Osteocyte (in vitro differentiated cells): Measurements from ENCODE around the gene SPON1. TPM values are rescaled to one million over a fixed set of nuclear protein-coding genes. Genes with fewer than 3 reads are reported as not detected.

Experiments used
- DNase-seq: peaks from one replicate; pipeline ENCODE4 v3.0.0; 2021; ENCODE audit warnings: mixed read lengths; ENCODE audit not compliant: unreplicated experiment; ENCODE audit errors: extremely low spot score
- H3K27ac Mint-ChIP-seq: one replicate; pipeline ENCODE4 v1.8.0; 2021; ENCODE audit warnings: mild to moderate bottlenecking, mixed read lengths; ENCODE audit not compliant: unreplicated experiment
- H3K27me3 Mint-ChIP-seq: one replicate; pipeline ENCODE4 v1.8.0; 2021; ENCODE audit warnings: mixed read lengths; ENCODE audit not compliant: unreplicated experiment
- H3K36me3 Mint-ChIP-seq: one replicate; pipeline ENCODE4 v1.8.0; 2021; ENCODE audit warnings: mixed read lengths; ENCODE audit not compliant: unreplicated experiment
- H3K4me1 Mint-ChIP-seq: one replicate; pipeline ENCODE4 v1.8.0; 2021; ENCODE audit warnings: mixed read lengths; ENCODE audit not compliant: unreplicated experiment
- H3K4me3 Mint-ChIP-seq: one replicate; pipeline ENCODE4 v1.8.0; 2021; ENCODE audit warnings: mild to moderate bottlenecking, moderate library complexity, mixed read lengths; ENCODE audit not compliant: unreplicated experiment
- H3K9me3 Mint-ChIP-seq: one replicate; pipeline ENCODE4 v1.8.0; 2021; ENCODE audit warnings: mixed read lengths; ENCODE audit not compliant: unreplicated experiment
- CTCF ChIP-seq: fragments of 200-600 bp; sonication (generic); IDR thresholded peaks from 2 replicates; pipeline ENCODE4 v1.5.0; 2021; ENCODE audit warnings: antibody characterized with exemption, mild to moderate bottlenecking, moderate library complexity
- total RNA-seq: library from RNA; stranded (reverse); gene quantifications from 2 replicates; pipeline ENCODE4 v1.2.1, GENCODE V29; 2021

The SPON1 gene
- total RNA-seq, 1 donor from 2014 or later: 0.05 TPM

DNA sequence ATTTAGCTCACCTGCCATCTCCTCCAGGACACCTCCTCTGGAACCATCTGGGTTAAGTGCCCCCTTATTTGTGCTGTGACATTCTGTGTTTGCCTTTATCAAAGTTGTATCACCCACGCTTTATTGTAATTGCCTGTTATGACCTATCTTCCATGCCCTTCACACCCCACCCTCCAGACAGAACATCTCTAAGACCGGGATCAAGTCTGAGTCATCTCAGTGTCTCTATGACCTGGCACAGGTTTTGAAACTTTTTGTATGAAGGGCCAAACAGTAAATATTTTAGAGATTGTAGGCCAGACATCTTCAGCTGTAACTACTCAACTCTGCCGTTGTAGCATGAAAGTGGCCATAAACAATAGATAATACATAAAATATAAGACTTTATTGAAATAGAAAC lies 161.8 kb downstream of the SPON1 start:
- Mint-ChIP-seq H3K27me3 (peaks cover 2% of the 10 kb centered on the region), H3K36me3 (no peaks in the 10 kb centered on the region), H3K4me1 (no peaks in the 10 kb centered on the region), H3K9me3 (no peaks in the 10 kb centered on the region), H3K4me3 (no peak overlapping the region), H3K27ac (no peak overlapping the region)
- no peak for TF ChIP-seq CTCF
- no peak for DNase-seq

DNA sequence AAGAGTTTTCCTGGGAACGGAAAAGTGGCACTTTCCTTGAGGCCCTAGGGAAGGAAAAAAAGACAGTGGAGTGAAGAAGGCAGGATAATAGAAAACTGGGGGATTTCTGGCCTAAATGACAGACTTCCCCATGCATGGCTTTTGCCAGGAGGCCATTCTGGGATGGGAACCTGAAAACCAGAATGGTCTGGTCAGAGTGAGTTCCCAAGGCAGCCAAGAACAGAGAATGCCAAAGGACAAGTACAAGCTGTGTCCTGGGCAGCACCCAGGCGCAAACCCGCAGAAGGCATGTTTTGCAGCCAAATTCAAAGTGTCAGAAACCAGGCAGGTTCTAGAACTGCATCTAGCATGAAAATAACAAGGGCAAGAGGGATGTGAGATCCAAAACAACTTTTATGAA lies 162.4 kb downstream of the SPON1 start:
- no peak for TF ChIP-seq CTCF
- no peaks in the 10 kb centered on the region for H3K4me1 Mint-ChIP-seq
- peaks cover 2% of the 10 kb centered on the region for H3K27me3 Mint-ChIP-seq
- no peak overlapping the region for H3K4me3 Mint-ChIP-seq
- DNase-seq: no peak
- H3K27ac Mint-ChIP-seq: no peak overlapping the region
- H3K9me3 Mint-ChIP-seq: no peaks in the 10 kb centered on the region
- H3K36me3 Mint-ChIP-seq: no peaks in the 10 kb centered on the region

GRCh38 chr11:14125529-14125928 lies 163.0 kb downstream of the SPON1 start:
- DNase-seq: no peak
- Mint-ChIP-seq H3K4me3 (no peak overlapping the region), H3K27ac (no peak overlapping the region), H3K27me3 (peaks cover 4% of the 10 kb centered on the region), H3K9me3 (no peaks in the 10 kb centered on the region), H3K36me3 (no peaks in the 10 kb centered on the region), H3K4me1 (no peaks in the 10 kb centered on the region)
- TF ChIP-seq CTCF: no peak

DNA sequence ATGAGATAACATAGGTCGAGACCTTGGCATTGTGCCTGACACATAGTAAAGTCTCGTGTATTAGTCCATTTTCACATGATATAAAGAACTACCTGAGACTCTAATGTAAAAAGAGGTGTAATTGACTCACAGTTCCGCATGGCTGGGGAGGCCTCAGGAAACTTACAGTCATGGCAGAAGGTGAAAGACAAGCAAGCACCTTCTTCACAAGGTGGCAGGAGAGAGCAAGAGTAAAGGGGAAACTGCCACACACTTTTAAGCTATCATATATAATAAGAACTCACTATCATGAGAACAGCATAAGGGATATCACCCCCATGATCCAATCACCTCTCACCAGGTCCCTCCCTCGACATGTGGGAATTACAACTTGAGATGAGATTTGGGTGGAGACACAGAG lies 165.2 kb downstream of the SPON1 start:
- no peak for TF ChIP-seq CTCF
- no peak overlapping the region for H3K4me3 Mint-ChIP-seq
- H3K27me3 Mint-ChIP-seq: peaks cover 4% of the 10 kb centered on the region
- H3K4me1 Mint-ChIP-seq: no peaks in the 10 kb centered on the region
- H3K9me3 Mint-ChIP-seq: no peaks in the 10 kb centered on the region
- DNase-seq: no peak
- H3K36me3 Mint-ChIP-seq: no peaks in the 10 kb centered on the region
- H3K27ac Mint-ChIP-seq: no peak overlapping the region

DNA sequence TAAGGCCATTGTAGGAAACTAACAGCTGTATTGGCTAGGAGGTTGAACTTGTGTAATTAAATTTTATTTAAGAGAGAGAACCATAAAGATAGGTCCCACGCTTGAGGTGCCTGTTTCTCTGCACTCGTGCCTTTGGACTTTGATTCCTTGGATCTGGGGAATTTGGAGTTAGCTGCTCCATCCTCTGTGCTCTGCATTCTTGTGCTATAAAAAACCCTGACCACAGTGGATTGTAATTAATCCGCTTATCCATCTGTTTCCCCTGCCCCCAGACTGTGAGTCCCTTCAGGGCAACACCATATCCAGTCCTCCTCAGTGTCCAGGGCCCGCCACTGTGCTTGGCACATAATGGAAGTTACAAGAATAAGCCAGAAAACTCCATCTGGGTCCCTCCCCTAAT lies 169.8 kb downstream of the SPON1 start:
- Mint-ChIP-seq H3K27ac (no peak overlapping the region), H3K4me1 (no peaks in the 10 kb centered on the region), H3K4me3 (no peak overlapping the region), H3K9me3 (no peaks in the 10 kb centered on the region), H3K27me3 (peaks cover 7% of the 10 kb centered on the region), H3K36me3 (no peaks in the 10 kb centered on the region)
- DNase-seq: no peak
- TF ChIP-seq CTCF: no peak
